Skeletal muscle tissue (tissue), 4 donors: ENCODE measurements around the gene AAMP. TPM values are rescaled to one million over a fixed set of nuclear protein-coding genes. Genes with fewer than 3 reads are reported as not detected.

ENCODE experiments used
- H3K27ac ChIP-seq: one replicate; pipeline ENCODE4 v1.7.0; 2013; ENCODE audit warnings: mild to moderate bottlenecking, low read depth, low read length, inconsistent platforms
- H3K27me3 ChIP-seq, 3 donors: one replicate each; pipeline ENCODE4 v1.7.0; 2013; ENCODE audit warnings: low read length in 3 of 3; ENCODE audit not compliant: control insufficient read depth in 3 of 3, insufficient read depth in 3 of 3
- H3K36me3 ChIP-seq, 3 donors: one replicate each; pipeline ENCODE4 v1.7.0; 2013; ENCODE audit warnings: low read length in 3 of 3; ENCODE audit not compliant: control insufficient read depth in 3 of 3, insufficient read depth in 3 of 3
- H3K4me1 ChIP-seq, 3 donors: one replicate each; pipeline ENCODE4 v1.7.0; 2013; ENCODE audit warnings: low read length in 3 of 3, mild to moderate bottlenecking in 3 of 3; ENCODE audit not compliant: control insufficient read depth in 3 of 3, insufficient read depth in 3 of 3
- H3K4me3 ChIP-seq, 3 donors: one replicate each; pipeline ENCODE4 v1.7.0; 2013; ENCODE audit warnings: low read length in 3 of 3
- H3K9ac ChIP-seq, 3 donors: one replicate each; pipeline ENCODE4 v1.7.0; 2013; ENCODE audit warnings: low read length in 3 of 3, mild to moderate bottlenecking in 3 of 3, moderate library complexity in 2 of 3, low read depth in 1 of 3
- H3K9me3 ChIP-seq, 3 donors: one replicate each; pipeline ENCODE4 v1.7.0; 2013; ENCODE audit warnings: low read length in 3 of 3; ENCODE audit not compliant: control insufficient read depth in 3 of 3
- total RNA-seq: library from RNA; depleted of rRNA; stranded (reverse); fragments of >200 nt; gene quantifications from one replicate; pipeline ENCODE4 v1.2.3, GENCODE V29; 2014
- donor health status: Osteomylitis.

Gene AAMP
- total RNA-seq, 1 donor from 2014 or later: 121 TPM

GRCh38 chr2:218295029-218295428 is 25.1 kb upstream of the AAMP start:
- Histone ChIP-seq H3K27me3 (no peaks in the 10 kb centered on the region), H3K4me3 (no peak overlapping the region), H3K27ac (no peak overlapping the region), H3K4me1 (peaks cover 24 to 28% (median 28%) of the 10 kb centered on the region in 3 donors), H3K36me3 (no peaks in the 10 kb centered on the region), H3K9me3 (no peaks in the 10 kb centered on the region), H3K9ac (no peak overlapping the region)

- no peak overlapping the region for H3K9ac ChIP-seq
- H3K4me1 ChIP-seq: peaks cover 29 to 33% (median 33%) of the 10 kb centered on the region in 3 donors
- H3K27ac ChIP-seq: no peak overlapping the region
- no peaks in the 10 kb centered on the region for H3K9me3 ChIP-seq
- H3K27me3 ChIP-seq: no peaks in the 10 kb centered on the region
- no peaks in the 10 kb centered on the region for H3K36me3 ChIP-seq
- no peak overlapping the region for H3K4me3 ChIP-seq
These were observed 24.6 kb upstream of the AAMP start for GRCh38 chr2:218294430-218295022.

- Histone ChIP-seq H3K4me3 (no peak overlapping the region), H3K36me3 (no peaks in the 10 kb centered on the region), H3K27me3 (no peaks in the 10 kb centered on the region), H3K4me1 (peaks cover 31 to 39% (median 37%) of the 10 kb centered on the region in 3 donors), H3K9ac (no peak overlapping the region), H3K27ac (no peak overlapping the region), H3K9me3 (no peaks in the 10 kb centered on the region)
These were observed 23.9 kb upstream of the AAMP start for GRCh38 chr2:218293715-218294429.

- H3K4me3 ChIP-seq: peak within 1 kb of the TSS; percentile 89 to 97 (median 93)
- no peaks in the 10 kb centered on the region for H3K9me3 ChIP-seq
- no peaks in the 10 kb centered on the region for H3K27me3 ChIP-seq
- peaks cover 37 to 49% (median 45%) of the 10 kb centered on the region in 3 donors for H3K4me1 ChIP-seq
- H3K36me3 ChIP-seq: no peaks in the 10 kb centered on the region
- peak within 1 kb of the TSS; percentile 94 to 97 (median 95) for H3K9ac ChIP-seq
- H3K27ac ChIP-seq: peak within 1 kb of the TSS; percentile 100
These were observed 22.4 kb upstream of the AAMP start, which contains the start of gene TMBIM1 for GRCh38 chr2:218292048-218293014. TMBIM1 (minus strand) TSS chr2:218292503; CDS start chr2:218282141, 10,362 bp downstream.

- no peaks in the 10 kb centered on the region for H3K36me3 ChIP-seq
These were observed 21.5 kb upstream of the AAMP start for GRCh38 chr2:218291318-218292047.

GRCh38 chr2:218290316-218291261 is 20.7 kb upstream of the AAMP start:
- no peaks in the 10 kb centered on the region for H3K9me3 ChIP-seq
- H3K4me1 ChIP-seq: peaks cover 52 to 66% (median 61%) of the 10 kb centered on the region in 3 donors
- no peaks in the 10 kb centered on the region for H3K27me3 ChIP-seq
- H3K27ac ChIP-seq: peak overlapping the region; percentile 100
- H3K4me3 ChIP-seq: peak overlapping the region; percentile 89 to 97 (median 93)
- peak overlapping the region; percentile 94 to 97 (median 95) for H3K9ac ChIP-seq
- no peaks in the 10 kb centered on the region for H3K36me3 ChIP-seq

More at GRCh38 chr2:218291318-218292047, 21.5 kb upstream of the AAMP start:
- H3K27me3 ChIP-seq: no peaks in the 10 kb centered on the region
- no peaks in the 10 kb centered on the region for H3K9me3 ChIP-seq
- peaks cover 43 to 57% (median 52%) of the 10 kb centered on the region in 3 donors for H3K4me1 ChIP-seq
- peak overlapping the region; percentile 100 for H3K27ac ChIP-seq
- peak overlapping the region; percentile 94 to 97 (median 95) for H3K9ac ChIP-seq
- H3K4me3 ChIP-seq: peak overlapping the region; percentile 89 to 97 (median 93)

GRCh38 chr2:218289639-218290315 is 19.8 kb upstream of the AAMP start:
- Histone ChIP-seq H3K36me3 (no peaks in the 10 kb centered on the region), H3K4me3 (peak overlapping the region; percentile 89 to 97 (median 93))

More at GRCh38 chr2:218289639-218290315, 19.8 kb upstream of the AAMP start:
- H3K27me3 ChIP-seq: no peaks in the 10 kb centered on the region
- H3K9ac ChIP-seq: peak overlapping the region; percentile 94 to 97 (median 95)
- H3K4me1 ChIP-seq: peaks cover 60 to 74% (median 69%) of the 10 kb centered on the region in 3 donors
- H3K9me3 ChIP-seq: no peaks in the 10 kb centered on the region
- peak overlapping the region; percentile 100 for H3K27ac ChIP-seq
